ENCODE measurements around the gene ZNF639. TPM values are rescaled to one million over a fixed set of nuclear protein-coding genes. Genes with fewer than 3 reads are reported as not detected.

The ZNF639 gene
- total and polyA plus RNA-seq, 9 of the 15 experiments (the other 6 are each of a cell fraction or from before 2014, with no cell fraction given) = 17.6 to 88.1 (median 53.7) TPM

Other genes starting within 250 kb of the ZNF639 start
- 8.5 and 10.3 TPM in 2 replicates for gene PIK3CA, start 174.7 kb upstream of the ZNF639 start, total RNA-seq (2014; rRNA removed)
- gene PIK3CA, start 174.7 kb upstream of the ZNF639 start, total RNA-seq (2014; rRNA removed; fragmentation: Illumina TruSeq; extraction: Trizol) = 19.4 and 24.5 TPM in 2 replicates
- 14.6 and 14.7 TPM in 2 replicates for gene PIK3CA, start 174.7 kb upstream of the ZNF639 start, total RNA-seq (2015; rRNA removed; fragmentation: Illumina TruSeq; extraction: Trizol)
- gene PIK3CA, start 174.7 kb upstream of the ZNF639 start, total RNA-seq (2021) = 15.5 and 17.2 TPM in 2 replicates
- gene PIK3CA, start 174.7 kb upstream of the ZNF639 start, polyA plus RNA-seq (2011; rRNA removed) = 12.0 and 17.9 TPM in 2 replicates
- 10.8 and 11.7 TPM in 2 replicates for gene PIK3CA, start 174.7 kb upstream of the ZNF639 start, polyA plus RNA-seq (2014; fragmentation: Illumina TruSeq; extraction: Trizol)
- gene PIK3CA, start 174.7 kb upstream of the ZNF639 start, polyA plus RNA-seq (2014; fragmentation: Nextera tagmentation; extraction: Ambion mirVana) = 1 to 10 TPM; 3.8 to 4.8 TPM
- 5.6 and 7.7 TPM in 2 replicates for gene PIK3CA, start 174.7 kb upstream of the ZNF639 start, polyA plus RNA-seq (2014; rRNA removed)
- gene KCNMB3, start 71.9 kb upstream of the ZNF639 start, total RNA-seq (2014; rRNA removed) = 8.7 and 12.3 TPM in 2 replicates
- 15.3 and 16.5 TPM in 2 replicates for gene KCNMB3, start 71.9 kb upstream of the ZNF639 start, total RNA-seq (2014; rRNA removed; fragmentation: Illumina TruSeq; extraction: Trizol)
- 13.7 and 13.8 TPM in 2 replicates for gene KCNMB3, start 71.9 kb upstream of the ZNF639 start, total RNA-seq (2015; rRNA removed; fragmentation: Illumina TruSeq; extraction: Trizol)
- 9.9 and 14.3 TPM in 2 replicates for gene KCNMB3, start 71.9 kb upstream of the ZNF639 start, total RNA-seq (2021)
- 18.6 and 21.1 TPM in 2 replicates for gene KCNMB3, start 71.9 kb upstream of the ZNF639 start, polyA plus RNA-seq (2011; rRNA removed)
- 17.6 and 20.4 TPM in 2 replicates for gene KCNMB3, start 71.9 kb upstream of the ZNF639 start, polyA plus RNA-seq (2014; fragmentation: Illumina TruSeq; extraction: Trizol)
- 1 to 10 TPM; 7.0 to 7.8 TPM for gene KCNMB3, start 71.9 kb upstream of the ZNF639 start, polyA plus RNA-seq (2014; fragmentation: Nextera tagmentation; extraction: Ambion mirVana)
- 13.0 and 19.8 TPM in 2 replicates for gene KCNMB3, start 71.9 kb upstream of the ZNF639 start, polyA plus RNA-seq (2014; rRNA removed)
- 16.5 and 24.9 TPM in 2 replicates for gene MFN1, start 24.7 kb downstream of the ZNF639 start, total RNA-seq (2014; rRNA removed)
- gene MFN1, start 24.7 kb downstream of the ZNF639 start, total RNA-seq (2014; rRNA removed; fragmentation: Illumina TruSeq; extraction: Trizol) = 28.2 and 33.7 TPM in 2 replicates
- gene MFN1, start 24.7 kb downstream of the ZNF639 start, total RNA-seq (2015; rRNA removed; fragmentation: Illumina TruSeq; extraction: Trizol) = 20.0 and 22.4 TPM in 2 replicates
- gene MFN1, start 24.7 kb downstream of the ZNF639 start, total RNA-seq (2021) = 36.1 and 36.7 TPM in 2 replicates
- gene MFN1, start 24.7 kb downstream of the ZNF639 start, polyA plus RNA-seq (2011; rRNA removed) = 34.1 and 42.7 TPM in 2 replicates
- gene MFN1, start 24.7 kb downstream of the ZNF639 start, polyA plus RNA-seq (2014; fragmentation: Illumina TruSeq; extraction: Trizol) = 19.4 and 22.6 TPM in 2 replicates
- 10 to 100 TPM; 10.5 to 18.8 TPM for gene MFN1, start 24.7 kb downstream of the ZNF639 start, polyA plus RNA-seq (2014; fragmentation: Nextera tagmentation; extraction: Ambion mirVana)
- 21.7 and 22.9 TPM in 2 replicates for gene MFN1, start 24.7 kb downstream of the ZNF639 start, polyA plus RNA-seq (2014; rRNA removed)
- gene GNB4, start 128.4 kb downstream of the ZNF639 start, total RNA-seq (2014; rRNA removed) = 18.3 and 20.0 TPM in 2 replicates
- 34.7 and 38.4 TPM in 2 replicates for gene GNB4, start 128.4 kb downstream of the ZNF639 start, total RNA-seq (2014; rRNA removed; fragmentation: Illumina TruSeq; extraction: Trizol)
- gene GNB4, start 128.4 kb downstream of the ZNF639 start, total RNA-seq (2015; rRNA removed; fragmentation: Illumina TruSeq; extraction: Trizol) = 24.8 and 26.2 TPM in 2 replicates
- 27.9 and 28.8 TPM in 2 replicates for gene GNB4, start 128.4 kb downstream of the ZNF639 start, total RNA-seq (2021)
- gene GNB4, start 128.4 kb downstream of the ZNF639 start, polyA plus RNA-seq (2011; rRNA removed) = 30.6 and 36.7 TPM in 2 replicates
- 19.1 and 21.4 TPM in 2 replicates for gene GNB4, start 128.4 kb downstream of the ZNF639 start, polyA plus RNA-seq (2014; fragmentation: Illumina TruSeq; extraction: Trizol)
- 1 to 10 TPM; 6.8 to 7.2 TPM for gene GNB4, start 128.4 kb downstream of the ZNF639 start, polyA plus RNA-seq (2014; fragmentation: Nextera tagmentation; extraction: Ambion mirVana)
- 11.7 and 16.9 TPM in 2 replicates for gene GNB4, start 128.4 kb downstream of the ZNF639 start, polyA plus RNA-seq (2014; rRNA removed)
- gene ACTL6A, start 239.9 kb downstream of the ZNF639 start, total RNA-seq (2014; rRNA removed) = 117 and 127 TPM in 2 replicates
- gene ACTL6A, start 239.9 kb downstream of the ZNF639 start, total RNA-seq (2014; rRNA removed; fragmentation: Illumina TruSeq; extraction: Trizol) = 157 and 180 TPM in 2 replicates
- 137 and 142 TPM in 2 replicates for gene ACTL6A, start 239.9 kb downstream of the ZNF639 start, total RNA-seq (2015; rRNA removed; fragmentation: Illumina TruSeq; extraction: Trizol)
- 107 TPM in 2 replicates for gene ACTL6A, start 239.9 kb downstream of the ZNF639 start, total RNA-seq (2021)
- 159 and 225 TPM in 2 replicates for gene ACTL6A, start 239.9 kb downstream of the ZNF639 start, polyA plus RNA-seq (2011; rRNA removed)
- 178 and 186 TPM in 2 replicates for gene ACTL6A, start 239.9 kb downstream of the ZNF639 start, polyA plus RNA-seq (2014; fragmentation: Illumina TruSeq; extraction: Trizol)
- gene ACTL6A, start 239.9 kb downstream of the ZNF639 start, polyA plus RNA-seq (2014; fragmentation: Nextera tagmentation; extraction: Ambion mirVana) = 100 to 1,000 TPM; 229 to 243 TPM
- gene ACTL6A, start 239.9 kb downstream of the ZNF639 start, polyA plus RNA-seq (2014; rRNA removed) = 151 and 155 TPM in 2 replicates

All from K562 (cell line).